Measurements from ENCODE around the gene CCDC33.

CCDC33 gene

DNA sequence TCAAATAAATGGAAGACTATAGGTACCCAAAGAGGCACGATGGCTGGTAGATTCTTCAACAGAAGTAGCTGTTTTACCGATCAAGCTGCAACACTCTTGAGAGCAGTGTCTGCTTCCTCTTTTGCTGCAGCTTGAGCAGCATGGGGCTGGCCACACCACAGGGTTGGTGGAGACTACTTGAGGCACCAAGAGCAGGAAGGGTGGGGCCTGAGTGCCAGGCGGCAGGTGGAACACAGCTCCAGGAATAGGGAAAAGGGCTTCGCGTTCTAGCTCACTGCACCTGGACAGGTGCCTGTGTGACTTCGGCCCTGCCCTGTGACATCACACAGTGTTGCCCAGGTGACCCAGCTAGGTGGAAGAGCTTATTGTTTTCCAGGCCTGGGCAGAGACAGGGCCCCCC is at the start of gene CCDC33:
TSS of gene CCDC33 (plus strand) at position 365 of the 400 bp plus-strand sequence. CDS start 394 bp downstream, outside the sequence.
- DNase-seq, result peak; percentile 90

DNA sequence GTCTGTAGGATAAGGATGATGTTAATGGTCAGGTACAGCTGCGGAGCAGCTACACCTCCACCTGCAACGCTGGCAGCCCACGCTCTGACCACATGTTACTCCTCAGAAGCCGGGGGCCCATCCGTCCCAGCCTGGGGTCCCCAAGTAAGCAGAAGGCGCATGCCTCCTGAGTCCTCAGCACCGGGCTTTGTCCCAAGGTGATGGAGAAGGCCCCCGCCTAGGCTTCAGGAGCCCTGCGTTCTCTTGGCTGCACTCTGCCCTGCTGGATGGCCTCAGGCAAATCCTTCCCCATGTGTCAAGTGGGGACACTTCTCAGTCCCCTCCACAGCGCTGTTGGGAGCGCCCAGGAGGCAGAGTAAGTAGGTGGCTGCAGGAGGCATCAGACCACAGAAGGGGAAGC is 47.9 kb upstream of the CCDC33 start:
- DNase-seq, result no peak

DNA sequence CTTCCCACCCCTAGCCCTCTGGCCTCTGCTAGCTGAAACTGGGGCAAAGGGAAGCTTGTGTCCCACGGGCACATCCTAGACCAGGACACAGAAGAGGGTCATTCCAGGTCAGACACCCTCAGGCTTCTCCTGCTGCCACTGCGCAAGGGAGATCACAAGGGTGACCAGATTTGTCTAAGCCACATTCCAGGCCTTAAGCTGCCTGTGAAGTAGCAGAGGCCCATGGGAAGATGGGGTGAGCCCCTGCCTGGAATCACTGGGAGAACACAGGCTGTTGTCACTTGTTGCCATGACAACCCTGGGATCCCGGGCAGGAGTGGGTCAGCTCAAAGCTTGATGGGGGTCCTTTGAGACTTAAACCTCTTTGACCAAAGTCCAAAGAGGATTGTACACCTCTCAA is 44.3 kb upstream of the CCDC33 start:
- no peak for DNase-seq

DNA sequence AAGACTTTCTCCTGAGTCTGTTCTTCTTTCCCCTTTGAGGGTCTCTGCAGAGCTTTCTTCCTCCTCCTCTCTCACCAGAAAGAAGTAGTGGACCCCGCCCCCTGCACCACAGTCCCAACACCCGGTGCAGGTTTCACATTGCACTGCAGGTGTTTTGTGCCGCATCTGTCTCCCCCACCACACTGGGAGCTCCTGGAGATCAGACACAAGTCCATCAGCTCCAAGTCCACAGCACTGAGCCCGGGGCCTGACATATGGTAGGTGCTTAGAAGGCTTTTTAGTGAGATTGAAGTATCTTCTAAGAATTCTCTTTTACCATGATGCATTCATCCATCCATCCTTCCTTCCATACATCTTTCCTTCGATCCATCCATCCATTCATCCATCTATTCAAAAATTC is 43.4 kb upstream of the CCDC33 start:
- no peak for DNase-seq

DNA sequence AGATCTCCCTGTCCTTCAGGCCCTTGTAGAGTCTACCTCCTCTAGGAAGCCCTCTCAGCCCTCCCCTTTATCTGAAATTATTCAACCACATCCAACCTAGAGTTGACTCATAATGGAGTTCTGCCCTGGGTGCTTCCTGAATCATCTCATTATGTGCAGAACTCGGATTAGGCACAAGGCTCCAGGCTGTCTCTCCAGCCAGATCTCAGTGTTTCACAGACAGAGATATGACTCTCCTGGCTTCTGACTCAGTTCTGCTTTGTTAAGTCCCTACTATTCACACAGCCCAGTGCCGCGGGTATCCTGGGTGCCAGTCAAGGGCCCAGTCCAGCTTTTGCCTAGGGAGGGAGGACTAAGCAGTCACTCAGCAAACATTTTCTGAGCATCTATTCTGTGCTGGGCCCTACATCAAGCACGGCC is 42.8 kb upstream of the CCDC33 start:
- no peak for DNase-seq

DNA sequence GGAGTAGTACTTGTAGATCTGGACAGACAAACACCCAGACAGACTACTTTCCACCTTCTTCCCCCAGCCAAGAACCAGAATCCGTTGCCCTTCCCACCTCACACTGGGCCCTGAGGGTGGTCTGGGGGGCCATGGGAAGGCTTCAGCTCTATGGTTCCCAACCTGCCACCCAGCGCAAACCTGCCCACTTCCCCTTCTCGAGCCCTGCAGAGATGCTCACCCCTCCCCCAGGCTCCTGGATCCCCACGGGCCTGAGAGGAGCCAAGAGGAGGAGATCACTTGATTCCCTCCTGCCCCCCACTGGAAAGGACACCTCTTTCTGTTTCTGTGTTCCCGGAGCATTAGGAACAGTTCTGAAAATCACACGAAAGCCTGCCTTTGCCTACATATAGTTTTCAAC is 42.2 kb upstream of the CCDC33 start:
- DNase-seq, result no peak

DNA sequence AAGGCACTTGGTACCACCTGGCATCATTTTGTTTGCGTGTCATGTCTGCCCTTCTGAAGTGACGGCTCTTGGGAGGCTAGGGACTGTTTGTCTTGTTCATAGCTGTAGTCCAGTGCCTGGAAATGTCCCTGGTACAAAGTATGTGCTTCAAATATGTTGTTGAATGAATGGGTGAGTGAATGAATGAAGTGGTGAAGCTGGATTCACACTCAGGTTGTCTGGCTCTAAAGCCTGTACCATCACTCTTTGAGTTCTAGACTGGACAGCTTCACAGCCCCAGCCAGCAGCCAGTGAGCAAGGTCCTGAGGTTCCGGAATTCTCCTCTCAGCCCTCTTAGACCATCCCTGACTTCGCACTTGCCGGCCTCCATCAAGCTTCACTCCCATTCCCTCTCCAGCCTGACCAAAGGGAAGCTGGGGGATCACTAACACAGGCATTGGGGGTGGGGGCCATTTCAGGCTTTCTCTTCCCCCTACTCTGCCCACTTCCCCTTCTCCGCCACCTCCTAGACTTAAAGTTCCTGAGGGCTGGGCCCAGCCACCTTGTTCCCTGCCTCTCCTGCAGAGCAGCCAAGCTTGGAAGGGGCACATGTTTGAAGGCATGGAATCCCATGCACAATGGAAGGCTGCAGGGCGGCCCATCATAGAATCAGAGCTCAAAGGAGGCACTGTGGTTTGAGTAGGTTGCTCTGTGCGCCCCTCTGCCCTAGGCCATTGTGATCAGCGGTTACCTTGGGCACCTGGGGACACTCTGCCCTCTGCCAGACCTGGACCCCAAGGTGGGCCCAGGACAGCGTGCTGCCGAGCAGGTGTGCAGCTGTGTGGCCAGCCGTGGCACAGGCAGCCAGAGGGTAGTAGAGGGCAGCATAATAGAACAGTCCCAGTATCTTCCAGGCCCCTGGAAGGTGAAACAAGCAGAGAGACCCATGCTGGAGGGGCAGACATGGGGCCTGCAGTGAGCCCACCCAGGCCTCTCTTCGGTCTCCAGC is 41.3 kb upstream of the CCDC33 start:
- DNase-seq, result no peak

DNA sequence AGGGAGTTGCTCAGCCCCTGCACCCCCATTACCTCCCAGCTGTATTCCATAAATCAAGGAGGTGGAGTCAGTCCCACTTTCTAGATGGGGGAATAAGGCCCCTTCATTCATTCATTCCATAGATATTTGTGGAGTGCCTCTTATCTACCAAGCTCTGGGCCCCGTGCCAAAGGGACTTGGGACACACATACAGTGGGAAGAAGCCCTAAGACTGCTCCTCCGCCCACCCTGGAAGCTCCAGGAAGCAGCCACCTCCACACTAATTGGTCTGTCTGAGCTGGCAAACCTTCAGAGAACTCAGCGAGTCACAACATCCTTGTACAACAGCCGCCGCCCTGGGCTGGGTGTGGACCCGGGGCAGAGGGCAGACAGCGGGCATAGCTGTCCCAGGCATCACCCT is 40.0 kb upstream of the CCDC33 start:
- no peak for DNase-seq

DNA sequence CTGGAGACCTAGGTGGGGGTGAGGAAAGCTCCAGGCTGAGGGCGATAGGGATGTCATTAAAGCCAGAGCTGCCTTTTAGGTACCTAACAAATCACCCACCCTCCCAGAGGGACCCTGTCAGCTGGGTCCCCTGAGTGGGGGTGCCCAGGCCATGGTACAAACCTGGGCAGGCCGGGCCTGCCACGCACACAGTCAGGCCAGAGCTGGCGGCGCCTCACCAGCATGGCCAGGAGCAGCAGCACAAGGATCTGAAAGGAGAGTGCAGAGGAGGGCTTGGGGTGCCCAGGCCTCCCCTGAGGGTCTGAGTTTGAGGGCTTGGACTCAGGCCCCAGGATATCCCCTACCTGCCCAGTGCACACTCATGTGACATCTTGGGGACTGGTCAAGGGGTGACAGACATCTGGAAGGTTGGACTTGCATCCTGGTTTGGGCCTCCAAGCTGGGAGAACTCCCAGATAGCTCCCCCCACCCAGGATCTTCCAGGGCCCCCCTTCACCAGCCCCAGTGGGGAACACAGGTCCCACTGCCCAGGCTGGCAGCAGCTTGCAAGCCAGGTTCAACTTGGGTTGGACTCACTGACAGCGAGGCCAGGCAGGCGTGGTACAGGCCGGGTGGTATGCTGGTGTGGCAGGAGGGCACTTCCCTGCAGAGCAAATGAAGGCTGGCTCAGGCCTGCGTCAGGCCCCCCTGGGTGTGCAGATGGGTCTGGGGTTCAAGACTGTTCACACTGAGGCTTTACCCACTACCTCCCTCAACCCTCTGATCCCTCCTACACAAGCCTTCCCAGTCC is 38.8 kb upstream of the CCDC33 start:
- no peak for DNase-seq

DNA sequence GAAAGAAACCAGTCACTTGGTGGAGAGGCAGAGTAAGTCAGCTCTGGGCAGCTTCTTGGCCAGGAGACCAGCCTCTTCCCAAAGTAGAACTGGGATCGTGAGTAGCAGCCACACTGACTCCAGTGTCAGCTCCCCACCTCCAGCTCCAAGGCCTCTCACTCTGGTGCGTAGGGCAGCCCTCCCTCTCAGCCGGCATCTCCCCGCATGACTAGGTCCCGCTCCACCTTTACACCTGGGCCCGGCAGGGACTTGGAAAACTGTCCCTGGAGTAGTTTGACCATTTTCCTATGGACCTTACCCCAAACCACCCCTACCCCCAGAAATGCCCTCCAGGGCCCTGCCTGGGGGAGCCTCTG is 36.9 kb upstream of the CCDC33 start:
- no peak for DNase-seq

DNA sequence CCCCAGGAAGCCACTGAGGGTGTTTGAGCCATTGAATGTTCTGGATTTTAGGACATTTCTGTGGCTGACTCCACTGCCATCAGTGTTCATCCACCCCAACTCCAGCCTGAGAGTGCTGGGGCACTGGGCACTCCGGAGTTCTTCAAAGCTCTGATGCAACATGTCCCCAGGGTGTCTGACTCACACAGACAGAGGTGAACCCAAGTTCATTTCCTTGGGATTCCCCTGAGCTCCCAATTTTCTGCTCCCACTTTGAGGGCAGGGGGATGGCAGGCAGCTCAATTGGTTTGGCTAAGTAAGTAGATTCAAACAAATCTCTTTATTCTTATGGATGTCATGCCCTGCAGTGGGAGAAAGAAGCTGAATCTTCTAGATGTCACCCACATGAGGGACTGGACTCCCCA is 35.7 kb upstream of the CCDC33 start:
- no peak for DNase-seq

DNA sequence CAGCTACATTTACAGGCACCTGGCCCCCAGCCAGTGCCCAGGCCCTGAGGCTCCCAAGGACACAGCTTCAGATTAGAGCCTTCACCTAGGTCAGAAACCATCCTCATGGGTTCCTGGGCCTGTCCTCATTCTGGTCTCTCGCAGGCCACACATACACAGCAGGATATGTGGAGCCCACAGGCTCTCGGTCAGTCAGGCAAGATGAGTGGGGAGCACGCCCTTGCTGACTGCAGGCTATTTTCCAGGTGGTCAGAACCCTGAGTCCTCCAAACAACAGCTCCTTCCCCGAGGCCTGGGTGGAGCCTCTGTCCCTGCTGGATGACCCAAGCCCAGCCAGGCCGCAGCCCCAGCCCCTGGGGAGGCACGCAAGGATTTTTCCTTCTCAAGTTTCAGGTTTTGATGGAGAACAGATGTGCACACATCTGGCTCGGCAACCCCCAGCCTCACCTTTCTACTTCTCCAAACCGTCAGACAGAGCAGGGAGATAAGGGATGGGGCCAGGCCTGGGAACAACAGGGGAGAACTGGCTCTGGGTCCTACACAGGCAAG is 35.2 kb upstream of the CCDC33 start:
- no peak for DNase-seq

DNA sequence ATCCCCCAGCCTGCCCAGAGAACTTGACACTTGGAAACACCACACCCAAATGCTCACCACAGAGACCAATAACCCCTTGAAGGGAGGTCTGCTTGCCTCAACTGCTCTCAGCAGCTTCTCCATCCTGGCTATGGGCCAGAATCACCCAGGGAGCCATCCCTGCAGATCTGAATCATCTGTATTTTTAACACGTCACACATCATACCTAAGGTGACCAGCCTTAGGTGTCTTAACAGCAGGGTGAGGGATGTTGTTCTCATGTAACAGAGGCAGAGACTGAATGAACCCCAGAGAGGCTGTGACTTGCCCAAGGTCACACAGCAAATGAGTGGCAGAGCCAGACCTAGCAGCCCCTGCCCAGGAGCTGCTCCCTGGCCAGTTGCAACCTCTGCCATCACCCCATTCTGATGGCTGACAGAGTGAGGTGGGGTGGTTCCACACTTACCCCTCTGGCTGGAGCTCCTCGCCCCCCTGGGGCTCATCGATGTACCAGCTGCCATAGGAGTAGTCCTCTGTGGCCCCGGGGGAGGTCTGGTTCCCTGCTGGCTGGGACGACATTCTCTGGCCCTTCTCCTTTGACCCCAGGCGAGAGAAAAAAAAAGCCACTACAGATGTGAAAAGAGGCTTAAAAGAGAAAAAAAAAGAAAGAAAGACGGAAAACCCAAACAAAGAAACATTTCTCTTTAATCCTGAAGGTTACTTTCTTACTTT is 34.3 kb upstream of the CCDC33 start:
- DNase-seq, result no peak

DNA sequence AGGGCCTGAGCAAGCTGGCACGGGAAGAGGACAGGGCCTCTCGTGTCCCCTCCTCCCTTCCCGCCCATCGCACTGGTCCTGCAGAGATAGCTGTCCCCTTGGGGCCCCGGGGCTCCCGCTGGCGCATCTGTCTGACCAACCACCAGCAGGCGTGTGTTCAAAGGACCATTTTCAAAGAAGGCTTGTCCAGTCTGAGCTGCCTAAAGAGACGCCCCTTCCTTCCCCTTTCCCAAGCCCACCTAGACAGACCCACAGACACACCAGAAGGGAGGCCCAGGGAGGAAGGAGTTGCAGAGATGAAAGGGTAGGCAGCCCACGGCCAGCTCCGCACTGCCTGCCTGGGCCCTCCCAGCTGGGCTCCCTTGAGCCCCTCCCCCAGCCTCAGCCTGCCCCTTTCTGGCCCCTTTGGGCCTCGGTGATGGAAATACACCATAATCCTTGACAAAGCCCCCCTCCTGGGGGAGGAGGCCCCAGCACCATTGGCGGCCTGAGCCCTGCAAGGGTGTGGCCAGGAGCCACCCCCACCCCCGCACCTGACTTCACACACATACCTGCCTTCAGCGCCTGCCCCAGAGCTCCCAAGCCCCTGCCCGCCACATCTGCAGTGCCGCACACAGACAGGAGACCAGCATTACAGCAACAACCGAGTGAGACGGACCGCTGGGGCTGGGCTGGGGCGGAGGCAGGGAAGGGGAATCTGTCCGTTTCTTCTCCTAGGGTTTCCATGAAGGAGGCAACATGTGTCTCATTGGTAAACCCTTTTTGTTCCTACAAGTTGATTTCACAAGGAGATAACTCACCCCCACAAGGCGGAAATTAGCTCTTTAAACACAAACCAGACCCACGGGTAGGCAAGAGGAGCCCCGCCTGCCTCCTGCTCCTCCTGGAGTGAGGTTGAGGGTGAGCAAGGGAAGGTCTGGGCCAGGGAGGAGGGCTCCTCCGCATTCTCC is 33.4 kb upstream of the CCDC33 start, which contains the start of gene STRA6:
TSS of gene STRA6 (minus strand) at position 336 of the 950 bp plus-strand sequence. CDS start 520 bp downstream, outside the sequence.
- DNase-seq, result peak; percentile 63

DNA sequence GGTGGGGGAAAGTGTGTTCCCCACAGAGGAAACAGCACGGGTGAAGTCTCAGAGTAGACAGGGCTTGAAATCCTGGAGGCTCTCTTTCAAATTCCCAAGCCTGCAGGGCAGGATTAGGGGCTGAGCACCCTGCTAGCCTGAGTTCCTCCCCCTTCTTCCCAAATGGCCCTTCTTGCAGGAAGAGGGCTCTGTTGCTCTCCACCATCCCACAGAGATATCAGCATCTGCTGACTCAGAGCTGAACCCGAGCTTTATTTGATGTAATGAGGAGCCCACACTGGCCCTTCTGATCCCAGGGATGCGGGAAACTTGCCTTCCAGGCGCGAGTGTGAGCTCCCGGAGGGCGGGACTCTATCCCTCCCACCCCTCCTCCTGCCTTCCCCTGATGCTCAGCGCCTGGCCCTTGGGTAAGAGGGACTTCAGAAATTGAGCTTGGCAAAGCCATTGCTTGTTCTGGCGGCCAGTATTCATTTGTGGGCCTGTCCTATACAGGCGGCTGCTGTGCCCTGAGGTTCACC is 32.2 kb upstream of the CCDC33 start:
- DNase-seq, result peak; percentile 60

DNA sequence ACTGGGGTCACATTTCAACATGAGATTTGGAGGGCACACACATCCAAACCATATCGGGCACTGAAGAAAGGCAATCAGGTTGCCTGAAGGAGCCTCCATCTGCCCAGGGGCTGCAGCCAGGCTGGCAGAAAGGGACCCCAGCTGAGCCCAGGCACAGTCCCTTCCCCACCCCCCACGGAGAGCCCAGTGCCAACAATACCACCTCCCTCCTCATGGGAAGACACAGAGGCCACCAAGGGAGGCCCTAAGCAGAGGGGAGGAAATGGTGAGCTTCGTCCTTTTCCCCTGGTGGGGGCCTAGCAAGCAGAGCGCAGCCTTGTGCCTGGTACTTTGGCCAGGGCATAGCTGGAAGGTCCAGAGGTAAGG is 30.6 kb upstream of the CCDC33 start:
- no peak for DNase-seq

DNA sequence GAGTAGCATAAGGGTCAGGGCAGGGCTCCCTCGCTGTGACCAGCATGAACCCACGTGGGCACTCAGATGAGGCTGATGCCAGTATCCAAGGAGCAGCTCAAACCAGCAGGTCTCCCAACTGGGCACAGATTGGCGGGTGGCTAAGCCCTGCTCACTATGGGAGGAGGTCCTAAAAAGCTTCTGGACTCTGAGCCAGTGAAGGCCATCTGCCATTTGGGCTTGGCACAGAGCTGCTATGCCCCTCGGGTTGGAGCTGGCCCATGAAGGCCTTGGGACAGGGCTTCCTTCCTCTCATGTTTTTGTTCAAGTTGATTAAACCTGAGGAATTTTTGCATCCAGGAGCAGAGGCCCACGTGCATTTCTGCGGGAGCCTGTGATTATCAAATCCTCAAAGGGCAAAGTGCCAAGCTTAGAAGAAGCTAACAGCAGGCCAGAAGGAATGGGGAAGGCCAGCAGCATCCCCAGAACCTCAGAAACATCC is 29.3 kb upstream of the CCDC33 start:
- DNase-seq, result no peak

DNA sequence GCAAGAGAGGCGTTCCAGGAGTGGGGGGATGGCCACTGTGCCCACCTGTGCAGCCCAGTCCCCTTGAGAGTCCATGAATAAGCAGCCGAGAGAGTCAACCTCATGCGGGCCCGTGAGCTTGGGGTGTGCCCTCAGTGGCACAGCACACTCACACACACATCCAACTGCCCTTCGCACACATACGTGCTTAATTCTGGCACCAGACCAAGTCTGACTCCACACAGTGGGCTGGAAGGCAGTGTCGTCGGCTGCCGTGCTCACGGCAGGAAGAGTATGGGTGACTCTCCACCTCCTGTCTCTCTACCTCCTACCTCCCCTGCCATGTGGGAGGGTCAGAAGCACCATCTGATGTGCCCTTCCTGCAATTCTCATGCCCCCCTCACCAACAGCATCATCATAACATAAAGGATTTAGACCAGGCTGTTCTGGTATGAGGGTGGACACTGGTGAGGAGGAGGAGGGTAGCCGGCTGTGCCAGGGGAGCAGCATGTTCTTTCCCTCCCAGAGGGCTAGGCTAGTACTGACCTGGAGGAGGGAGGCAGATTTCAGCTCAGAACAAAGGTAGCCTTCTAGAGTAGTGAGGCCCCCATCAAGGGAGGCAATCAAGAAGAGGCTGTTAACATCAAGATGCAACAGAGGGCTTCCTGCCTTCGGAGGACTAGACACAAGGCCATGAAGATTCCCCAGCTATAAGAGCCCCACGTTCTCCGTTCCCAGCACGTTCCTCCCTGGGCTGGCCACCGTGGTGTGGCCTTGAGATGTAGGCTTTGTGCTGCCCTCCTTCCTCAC is 28.3 kb upstream of the CCDC33 start:
- no peak for DNase-seq

DNA sequence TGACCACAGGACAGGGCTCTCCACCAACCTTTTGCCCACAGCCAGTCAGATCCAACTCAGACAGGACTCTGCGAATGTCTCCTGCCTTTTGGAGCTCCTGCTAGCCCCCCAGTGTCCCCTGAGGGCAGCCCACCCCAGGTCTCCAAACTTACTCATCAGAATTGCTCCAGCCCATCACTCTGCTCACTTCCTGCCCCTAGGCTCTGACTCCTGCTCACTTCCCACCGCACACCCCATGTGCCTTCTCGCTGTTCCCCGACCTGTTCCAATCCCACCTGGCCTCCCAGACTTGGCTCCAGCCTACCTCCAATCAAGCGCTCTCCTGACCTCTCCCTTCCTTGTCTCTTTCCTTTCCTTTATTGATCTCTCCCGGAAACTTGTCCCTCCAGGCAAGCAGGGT is 27.6 kb upstream of the CCDC33 start:
- no peak for DNase-seq

DNA sequence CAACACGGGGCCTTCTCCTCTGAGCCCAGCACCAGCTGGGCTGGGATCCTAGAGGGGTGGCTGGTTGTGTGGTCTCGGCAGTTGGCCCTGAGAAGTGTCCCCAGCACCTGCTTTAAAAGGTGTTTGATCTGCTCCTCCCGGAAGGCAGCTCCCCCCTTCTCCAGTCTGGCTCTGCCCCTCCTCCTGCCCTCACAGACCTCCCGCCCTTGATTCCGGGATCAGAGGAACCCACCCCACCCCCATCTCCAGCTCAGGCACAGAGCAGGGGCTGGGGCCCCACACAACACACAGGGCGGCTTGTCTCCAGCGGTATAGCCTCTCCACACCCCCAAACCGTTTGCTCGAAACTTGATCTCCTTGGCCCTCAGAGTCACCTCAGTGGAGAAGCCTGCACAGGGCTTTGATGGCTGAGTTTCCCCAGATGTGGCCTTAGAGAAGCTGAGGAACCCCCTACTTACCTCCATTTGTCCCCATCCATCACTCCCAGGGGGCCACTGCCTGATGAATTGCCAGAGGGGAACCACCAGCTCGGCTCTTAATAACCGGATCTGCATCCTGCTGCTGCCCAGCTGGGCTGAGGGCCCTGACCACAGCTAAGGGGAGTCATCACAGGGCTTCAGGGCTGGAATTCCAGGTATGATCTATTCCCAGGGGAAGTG is 27.1 kb upstream of the CCDC33 start:
- DNase-seq, result no peak
